Stimulated activated CD8-positive, alpha-beta memory T cell treated with anti-CD3 and anti-CD28 coated beads, Interleukin-12 subunit alpha, Interleukin-12 subunit beta, amount 100 ng/mL, for 24 hours (primary cell): Measurements from ENCODE around the gene SLCO3A1.
"Not testable (repeated sequence)": the region's sequence is repeated elsewhere in the genome, so short reads cannot be mapped to it uniquely, and the experiment has no call there.

Experiments
- DNase-seq: peaks from one replicate; pipeline ENCODE4 v3.0.0-alpha.2; 2020; ENCODE audit errors: extremely low read depth

Gene SLCO3A1

GRCh38 chr15:92035551-92035950, 182.0 kb downstream of the SLCO3A1 start:
- DNase-seq, result no peak

DNA sequence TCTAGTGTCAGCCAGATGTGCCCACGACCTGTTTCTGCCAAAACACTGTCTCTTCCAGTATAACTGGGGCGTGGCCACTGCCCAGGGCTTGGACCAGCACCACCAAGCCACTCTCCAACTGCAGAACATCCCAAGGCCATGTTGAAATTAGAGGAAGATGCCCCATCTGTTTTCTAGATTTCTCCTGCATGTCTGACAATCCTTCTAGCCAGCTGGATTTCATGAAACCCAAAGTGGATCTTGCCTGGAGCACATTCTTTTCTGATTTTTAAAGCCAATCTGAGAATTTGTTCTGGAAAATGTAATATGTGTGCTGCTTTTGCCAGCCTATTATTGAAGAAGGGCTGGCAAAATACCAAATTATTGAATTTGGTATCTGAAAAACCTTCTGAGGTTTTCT, 182.5 kb downstream of the SLCO3A1 start:
- DNase-seq, result no peak

DNA sequence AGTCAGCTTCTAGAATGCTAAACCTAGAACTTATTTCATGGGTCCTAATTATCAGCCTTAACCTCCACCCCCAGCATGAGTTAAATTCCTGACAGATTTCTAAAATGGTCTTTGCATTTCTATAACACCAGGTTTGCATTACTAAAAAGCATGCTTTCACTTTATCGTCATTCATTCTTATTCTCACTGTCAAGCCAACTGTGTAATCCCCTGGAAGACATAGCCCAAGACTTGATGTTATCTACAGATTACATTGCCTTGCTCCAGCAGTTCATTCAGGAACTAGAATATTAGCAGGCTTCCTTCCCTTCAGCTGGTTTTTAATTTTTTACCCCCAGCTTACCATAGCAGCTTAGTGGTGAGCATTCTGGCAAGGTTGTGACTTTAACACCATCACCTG, 184.0 kb downstream of the SLCO3A1 start:
- DNase-seq, result no peak

GRCh38 chr15:92040350-92040749, 186.8 kb downstream of the SLCO3A1 start:
- no peak for DNase-seq

GRCh38 chr15:92041371-92041770, 187.9 kb downstream of the SLCO3A1 start:
- DNase-seq, result no peak

- no peak for DNase-seq
Measured at GRCh38 chr15:92043283-92043682, 189.8 kb downstream of the SLCO3A1 start.

DNA sequence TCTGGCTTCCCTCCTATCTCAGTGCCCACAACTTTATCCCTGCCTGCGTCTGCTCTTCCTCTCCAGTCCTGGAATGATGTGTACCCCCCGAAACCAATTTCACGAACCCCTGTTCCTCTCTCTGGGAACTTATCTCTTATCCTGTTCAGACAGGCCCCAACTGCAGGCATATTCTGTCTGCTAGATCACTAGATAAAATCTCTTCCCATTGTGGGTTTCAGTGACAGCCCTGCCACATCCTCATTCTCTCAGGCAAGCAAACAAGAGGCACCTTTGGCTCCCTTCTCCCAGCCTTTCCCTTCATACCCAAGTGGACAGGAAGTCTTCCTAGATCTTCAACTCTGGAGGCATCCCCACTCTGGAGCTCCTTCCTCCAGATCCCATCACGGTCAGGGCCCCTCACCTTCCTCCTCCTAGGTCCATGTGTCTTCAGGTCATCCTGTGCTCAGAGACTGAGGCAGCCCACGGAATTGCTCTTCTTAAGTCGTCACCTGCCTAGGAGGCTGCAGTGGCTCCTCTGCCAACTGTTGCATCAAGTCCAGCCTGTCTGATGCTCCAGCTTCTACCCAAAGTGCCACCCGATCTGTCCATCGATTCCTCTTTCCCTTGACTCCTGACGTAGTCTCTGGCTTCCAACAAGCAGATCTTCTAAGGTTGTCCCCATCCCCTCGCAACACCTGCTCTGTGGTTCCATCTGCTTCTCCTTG, 190.8 kb downstream of the SLCO3A1 start:
- no peak for DNase-seq

DNA sequence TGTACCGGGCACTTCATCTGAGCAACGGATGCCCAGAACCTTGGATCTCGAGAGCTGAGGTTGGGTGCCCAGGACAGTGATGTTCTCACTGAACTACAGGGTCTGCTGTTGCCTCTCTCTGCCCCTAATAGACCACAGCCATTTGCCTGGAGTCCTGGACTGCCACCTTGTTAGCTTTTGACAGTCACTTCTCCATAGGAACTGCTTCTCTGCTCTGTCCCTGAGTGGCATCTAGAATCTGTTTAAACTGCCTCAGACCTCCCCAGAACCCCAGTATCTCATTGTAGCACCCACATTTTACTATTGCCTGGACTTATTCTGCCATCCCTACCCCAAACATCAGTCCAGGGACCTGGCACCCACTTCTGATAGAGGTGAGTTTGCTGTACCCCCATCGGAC, 194.4 kb downstream of the SLCO3A1 start:
- DNase-seq, result no peak

- no peak for DNase-seq
Measured at GRCh38 chr15:92048739-92049138, 195.2 kb downstream of the SLCO3A1 start.

- DNase-seq, result no peak
Measured at GRCh38 chr15:92049290-92049989, 195.9 kb downstream of the SLCO3A1 start.

- no peak for DNase-seq
Measured at GRCh38 chr15:92050220-92050898, 196.9 kb downstream of the SLCO3A1 start.

GRCh38 chr15:92051716-92052115, 198.2 kb downstream of the SLCO3A1 start:
- no peak for DNase-seq

- no peak for DNase-seq
Measured at GRCh38 chr15:92053753-92054316, 200.3 kb downstream of the SLCO3A1 start.

DNA sequence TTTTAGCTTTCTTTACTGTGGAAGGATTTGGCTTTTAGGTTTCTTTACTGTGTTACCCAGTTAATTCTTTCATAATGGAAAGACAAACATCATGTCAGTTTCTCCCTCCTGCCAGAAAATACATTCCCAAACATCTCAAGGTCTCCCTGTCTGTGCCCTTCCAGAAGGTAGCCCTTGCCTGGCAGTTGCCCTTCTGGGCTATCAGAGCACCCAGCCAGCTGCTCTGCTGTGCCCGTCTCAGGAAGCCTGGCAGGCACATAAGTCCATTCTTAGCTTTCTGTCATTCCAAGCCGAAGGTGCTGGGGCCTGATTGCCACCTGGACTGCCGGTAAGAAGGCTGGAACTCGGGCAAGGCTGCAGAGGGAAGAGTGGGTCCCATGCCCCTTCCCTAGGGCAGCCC, 203.4 kb downstream of the SLCO3A1 start:
- no peak for DNase-seq

DNA sequence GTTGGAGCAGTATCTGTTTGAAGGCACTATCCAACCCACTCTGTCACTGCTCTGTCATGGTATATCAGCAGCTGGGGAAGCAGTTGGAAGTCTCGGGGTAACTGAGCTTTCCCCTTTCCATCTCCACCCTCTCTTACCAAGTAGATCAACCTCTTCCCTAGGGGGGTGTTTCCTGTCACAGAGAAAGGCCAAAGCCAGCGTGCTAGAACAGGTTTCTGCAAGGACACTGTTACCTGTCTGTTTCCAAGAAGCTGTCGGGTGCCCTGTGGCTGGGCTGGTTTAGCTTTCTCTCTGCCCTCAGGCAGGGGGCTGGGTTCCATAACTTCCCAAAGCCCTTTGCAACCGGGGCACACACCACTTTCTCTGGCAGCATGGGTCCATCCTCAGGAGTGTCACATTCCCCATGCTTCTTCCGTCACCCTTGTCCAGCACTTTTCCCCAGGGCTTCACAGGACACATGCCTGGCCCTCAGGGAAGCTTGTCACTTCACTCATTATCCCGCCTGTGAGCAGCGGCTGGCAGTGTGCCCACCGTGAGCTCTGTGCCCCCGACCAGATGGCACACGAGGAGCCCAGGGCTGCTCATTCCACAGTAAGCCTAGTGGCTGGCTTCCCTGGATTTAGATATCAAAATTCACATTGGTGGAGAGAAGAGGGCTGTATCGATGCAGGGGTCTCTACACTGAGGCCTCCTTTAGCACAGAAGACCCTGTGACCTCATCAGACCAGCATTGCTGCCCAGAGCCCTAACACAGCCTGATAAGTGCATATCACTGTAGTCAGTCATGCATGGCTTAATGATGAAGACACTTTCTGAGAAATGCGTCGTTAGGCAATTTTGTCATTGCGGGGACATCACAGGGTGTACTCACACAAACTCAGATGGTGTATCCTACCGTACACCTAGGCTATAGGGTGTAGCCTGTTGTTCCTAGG, 205.8 kb downstream of the SLCO3A1 start:
- DNase-seq, result no peak

- DNase-seq, result not testable (repeated sequence)
Measured at GRCh38 chr15:92059971-92060311, 206.4 kb downstream of the SLCO3A1 start.

GRCh38 chr15:92061511-92062195, 208.1 kb downstream of the SLCO3A1 start:
- no peak for DNase-seq

DNA sequence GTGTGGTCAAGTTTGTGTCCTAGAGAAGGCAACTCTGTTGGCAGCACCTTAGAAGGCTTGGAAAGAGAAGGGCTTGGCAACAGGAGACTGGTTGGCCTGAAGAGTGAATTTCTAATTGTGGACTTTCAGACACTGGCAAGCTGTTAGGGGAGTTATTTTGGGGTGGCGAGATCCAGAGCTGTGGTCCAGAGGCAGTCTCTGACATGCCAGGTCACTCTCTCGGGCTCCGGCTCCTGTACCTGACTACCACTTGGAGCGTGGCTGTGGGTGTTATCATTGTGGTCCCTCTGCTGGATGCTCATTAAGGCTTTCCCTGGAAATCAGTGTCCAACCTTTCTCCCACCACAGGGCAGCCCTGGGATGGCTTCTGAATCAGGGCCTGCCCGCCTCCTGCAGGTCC, 209.0 kb downstream of the SLCO3A1 start:
- no peak for DNase-seq

DNA sequence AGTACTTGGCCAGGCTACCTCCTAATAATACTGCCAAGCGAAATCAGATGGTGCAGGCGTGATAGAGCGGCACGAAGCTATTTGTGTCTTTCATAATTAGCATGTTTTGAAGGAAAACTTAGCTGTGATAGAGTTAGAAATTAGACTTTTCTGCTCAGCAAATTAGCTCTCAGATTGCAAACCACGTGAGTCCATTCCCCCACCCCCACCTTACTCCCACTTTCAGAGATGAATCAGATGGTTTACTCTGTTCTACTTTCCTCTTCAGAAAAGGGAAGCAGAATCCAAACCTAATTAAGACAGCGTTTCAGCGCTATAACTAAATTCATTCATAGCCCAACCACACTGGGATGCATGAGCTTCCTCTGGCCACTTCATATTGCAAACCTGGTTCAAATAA, 214.6 kb downstream of the SLCO3A1 start:
- DNase-seq, result no peak

DNA sequence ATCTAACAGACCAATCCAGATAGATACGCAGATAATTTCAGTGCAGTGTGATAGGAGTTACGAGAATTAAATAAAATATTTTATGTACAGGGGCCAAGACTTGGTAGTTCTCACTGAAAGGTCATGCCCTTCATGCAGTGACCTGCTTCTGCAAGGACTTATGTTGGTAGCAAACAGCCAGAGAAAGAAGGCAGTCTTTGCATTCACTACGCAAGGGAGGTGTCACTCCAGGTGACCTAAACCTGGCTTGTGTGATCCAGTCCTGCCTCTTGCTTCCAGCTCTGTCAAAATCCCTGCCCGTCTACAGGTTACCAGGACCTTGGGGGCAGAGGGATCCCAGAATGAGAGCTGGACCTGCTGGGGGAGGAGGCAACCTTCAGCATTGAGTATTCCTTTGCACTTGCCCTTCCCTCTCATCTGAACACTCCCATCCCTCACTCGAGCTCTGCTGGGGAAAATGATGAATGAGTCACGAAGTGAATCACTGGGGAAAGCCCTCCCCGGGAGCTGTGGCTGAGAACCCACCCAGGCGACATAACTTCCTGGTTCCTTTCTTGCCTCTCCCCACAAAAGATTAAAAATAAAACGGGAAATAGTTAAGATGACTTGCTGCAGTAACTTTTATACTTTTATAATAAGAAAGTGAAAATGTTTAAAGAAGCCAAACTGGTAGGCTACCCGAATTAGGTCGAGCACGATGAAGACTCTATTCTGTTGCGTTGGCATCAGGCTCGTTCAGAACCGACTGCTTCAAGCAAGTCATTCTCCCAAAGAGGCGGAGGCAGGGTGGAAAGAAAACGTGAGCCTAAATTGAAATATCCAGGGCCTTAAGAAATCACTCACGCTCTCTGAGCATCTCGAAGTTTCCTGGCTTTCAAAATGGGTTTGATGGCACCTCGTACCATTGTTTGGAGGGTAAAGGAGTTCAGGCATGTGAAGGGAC, 216.1 kb downstream of the SLCO3A1 start:
- no peak for DNase-seq
